IMR-90 (cell line): ENCODE data around the gene MTTP. TPM values are rescaled to one million over a fixed set of nuclear protein-coding genes. Genes with fewer than 3 reads are reported as not detected.

Source experiments
- ATAC-seq: fragments of 200-7000 bp; cut with Tn5 transposase; 2 replicates; pipeline ENCODE4 v1.9.1; 2020; ENCODE audit warnings: low read depth, mild to moderate bottlenecking, moderate library complexity
- BruUV-seq: library from RNA; stranded (reverse); fragments of 400-500 nt; replicated peaks from 2 replicates; lab custom pipeline; 2021; lab: Mats Ljungman, UMichigan
- CTCF ChIA-PET: fragments of 300-600 bp; formaldehyde crosslinking; extraction: SDS; loops from one replicate; lab custom pipeline; 2021; ENCODE audit warnings: antibody characterized with exemption; lab: Yijun Ruan, JAX
- POLR2A ChIA-PET: fragments of 300-600 bp; sonication (Branson Sonifier 250); formaldehyde crosslinking; loops from one replicate; lab custom pipeline; 2022; ENCODE audit warnings: antibody characterized with exemption; ENCODE audit not compliant: unreplicated experiment; lab: Charles Lee
- DNase-seq: peaks from one replicate; pipeline ENCODE4 v3.0.0; 2013
- H2AFZ ChIP-seq: replicated peaks from 2 replicates; pipeline ENCODE3; 2013; ENCODE audit warnings: low read length, mild to moderate bottlenecking; ENCODE audit not compliant: poor library complexity
- H2AK5ac ChIP-seq: 2 replicates; pipeline ENCODE4 v1.6.1; 2013; ENCODE audit warnings: low read depth, low read length, inconsistent platforms
- H2AK9ac ChIP-seq: replicated peaks from 2 replicates; pipeline ENCODE3; 2013; ENCODE audit warnings: mild to moderate bottlenecking, low read depth, low read length, moderate library complexity; ENCODE audit not compliant: poor library complexity
- H2BK120ac ChIP-seq: 2 replicates; pipeline ENCODE4 v1.6.1; 2013; ENCODE audit warnings: low read depth, low read length, inconsistent platforms
- H2BK15ac ChIP-seq: 3 replicates; pipeline ENCODE4 v1.6.1; 2013; ENCODE audit warnings: low read depth, low read length, inconsistent platforms
- H2BK20ac ChIP-seq: 2 replicates; pipeline ENCODE4 v1.6.1; 2013; ENCODE audit warnings: low read depth, mild to moderate bottlenecking, inconsistent platforms, low read length, moderate library complexity
- H2BK5ac ChIP-seq: 2 replicates; pipeline ENCODE4 v1.6.1; 2013; ENCODE audit warnings: mild to moderate bottlenecking, low read depth, low read length, inconsistent platforms; ENCODE audit not compliant: poor library complexity, severe bottlenecking
- H3K14ac ChIP-seq: replicated peaks from 2 replicates; pipeline ENCODE4 v1.6.1; 2013; ENCODE audit warnings: low read depth, low read length, inconsistent platforms
- H3K18ac ChIP-seq: 2 replicates; pipeline ENCODE4 v1.6.1; 2013; ENCODE audit warnings: low read depth, low read length, control low read depth
- H3K23ac ChIP-seq: 2 replicates; pipeline ENCODE4 v1.6.1; 2013; ENCODE audit warnings: low read depth, low read length, inconsistent platforms
- H3K27ac ChIP-seq: 2 replicates; pipeline ENCODE4 v1.5.1; 2013; ENCODE audit warnings: mild to moderate bottlenecking, control low read depth, low read length; ENCODE audit not compliant: insufficient read depth
- H3K27me3 ChIP-seq: 2 replicates; pipeline ENCODE4 v1.6.1; 2013; ENCODE audit warnings: low read length; ENCODE audit not compliant: control insufficient read depth, insufficient read depth
- H3K36me3 ChIP-seq: 2 replicates; pipeline ENCODE4 v1.6.1; 2013; ENCODE audit warnings: low read length, mixed read lengths; ENCODE audit not compliant: control insufficient read depth, insufficient read depth
- H3K4ac ChIP-seq: 2 replicates; pipeline ENCODE4 v1.6.1; 2013; ENCODE audit warnings: low read depth, low read length, inconsistent platforms
- H3K4me1 ChIP-seq: 2 replicates; pipeline ENCODE4 v1.6.1; 2013; ENCODE audit warnings: low read length, mixed read lengths; ENCODE audit not compliant: control insufficient read depth, insufficient read depth
- H3K4me2 ChIP-seq: 2 replicates; pipeline ENCODE4 v1.6.1; 2013; ENCODE audit warnings: low read depth, mild to moderate bottlenecking, control low read depth, low read length, moderate library complexity
- H3K4me3 ChIP-seq: 2 replicates; pipeline ENCODE4 v1.5.1; 2013; ENCODE audit warnings: low read depth, mild to moderate bottlenecking, control low read depth, low read length, moderate library complexity; ENCODE audit not compliant: insufficient read depth
- H3K56ac ChIP-seq: 2 replicates; pipeline ENCODE4 v1.6.1; 2013; ENCODE audit warnings: low read length, inconsistent platforms; ENCODE audit not compliant: insufficient read depth; ENCODE audit errors: extremely low read depth
- H3K79me1 ChIP-seq, 2 experiments: 2 replicates each; pipeline ENCODE4 v1.6.1; 2013; ENCODE audit warnings: low read length in 2 of 2, inconsistent platforms in 1 of 2, low read depth in 1 of 2
- H3K9ac ChIP-seq: 2 replicates; pipeline ENCODE4 v1.6.1; 2013; ENCODE audit warnings: low read depth, low read length, control low read depth
- H3K9me1 ChIP-seq: 2 replicates; pipeline ENCODE4 v1.6.1; 2013; ENCODE audit warnings: low read length, inconsistent platforms; ENCODE audit not compliant: insufficient read depth
- H3K9me3 ChIP-seq: 2 replicates; pipeline ENCODE4 v1.6.1; 2013; ENCODE audit warnings: low read length; ENCODE audit not compliant: control insufficient read depth, insufficient read depth
- H4K20me1 ChIP-seq: 2 replicates; pipeline ENCODE4 v1.6.1; 2013; ENCODE audit warnings: low read length, inconsistent platforms; ENCODE audit not compliant: insufficient read depth
- H4K5ac ChIP-seq: 2 replicates; pipeline ENCODE4 v1.6.1; 2013; ENCODE audit warnings: mild to moderate bottlenecking, low read depth, low read length, control low read depth
- H4K8ac ChIP-seq, 2 experiments: 2 replicates each; pipeline ENCODE4 v1.6.1; 2013; ENCODE audit warnings: low read depth in 2 of 2, low read length in 2 of 2, control low read depth in 1 of 2, inconsistent platforms in 1 of 2
- H4K91ac ChIP-seq: 2 replicates; pipeline ENCODE4 v1.6.1; 2013; ENCODE audit warnings: low read depth, low read length, inconsistent platforms; ENCODE audit not compliant: insufficient read depth
- CHD1 ChIP-seq: IDR thresholded peaks from 2 replicates; pipeline ENCODE4 v1.6.1; 2012; ENCODE audit warnings: low read depth, low read length, improper control_type of control experiment
- MAZ ChIP-seq: IDR thresholded peaks from 2 replicates; pipeline ENCODE4 v1.6.1; 2012; ENCODE audit warnings: low read depth, mild to moderate bottlenecking, low read length, improper control_type of control experiment, moderate library complexity, borderline replicate concordance
- RFX5 ChIP-seq: IDR thresholded peaks from 2 replicates; pipeline ENCODE4 v1.8.0; 2012; ENCODE audit warnings: low read depth, mild to moderate bottlenecking, low read length, moderate library complexity
- WGBS, 2 experiments: methylation state at CpG; one replicate each; pipeline versions ENCODE4 v1.1.5 to v1.1.7; 2013; ENCODE audit warnings: missing lambda C conversion rate in 2 of 2; ENCODE audit not compliant: insufficient read length in 1 of 2; ENCODE audit errors: extremely low coverage in 2 of 2; 5-methylcytosine and 5-hydroxymethylcytosine counted together
- dilution Hi-C: fragments of 300-500 bp; cut with HindIII; formaldehyde crosslinking; loops from one replicate; pipeline ENCODE4 v1.14.3; 2018; ENCODE audit warnings: low sequenced_read_pairs; ENCODE audit not compliant: unreplicated experiment
- in situ Hi-C: fragments of 300-500 bp; cut with MboI; formaldehyde crosslinking; loops from 3 replicates; pipeline ENCODE4 v1.14.3; 2019; ENCODE audit warnings: low sequenced_read_pairs, inconsistent platforms, mixed read lengths
- intact Hi-C: fragments of 100-400 bp; cut with micrococcal nuclease; formaldehyde crosslinking; loops from 2 replicates; pipeline ENCODE4 v1.10.0; 2022
- polyA plus RNA-seq, 3 experiments: library from polyadenylated mRNA; depleted of rRNA; stranded (reverse); fragments of >200 nt; gene quantifications; 2 replicates each; pipeline ENCODE4 v1.2.3, GENCODE V29; 2012; ENCODE audit warnings: low replicate concordance in 1 of 3
- total RNA-seq: library from RNA; depleted of rRNA; stranded (reverse); fragments of >200 nt; gene quantifications from 2 replicates; pipeline ENCODE4 v1.2.3, GENCODE V29; 2012
- TF ChIP-seq, protein P1 (sequence below): fragments of 150-350 bp; IDR thresholded peaks from 2 replicates; pipeline ENCODE4 v1.6.1; 2016; ENCODE audit warnings: low read depth, mild to moderate bottlenecking, low read length, moderate library complexity, borderline replicate concordance
- TF ChIP-seq, protein P2 (sequence below): conservative IDR thresholded peaks from 2 replicates; pipeline ENCODE4 v1.5.1; 2012; ENCODE audit warnings: mild to moderate bottlenecking, low read depth, low read length, improper control_type of control experiment

The MTTP gene
- total and polyA plus RNA-seq, 2 of the 4 experiments (the other 2 are of a cell fraction): under 0.01 to 0.03 TPM

- dilution Hi-C loops: no loop called here
- no peak for TF ChIP-seq CHD1
- no peak for TF ChIP-seq RFX5
- TF ChIP-seq, protein P1, sequence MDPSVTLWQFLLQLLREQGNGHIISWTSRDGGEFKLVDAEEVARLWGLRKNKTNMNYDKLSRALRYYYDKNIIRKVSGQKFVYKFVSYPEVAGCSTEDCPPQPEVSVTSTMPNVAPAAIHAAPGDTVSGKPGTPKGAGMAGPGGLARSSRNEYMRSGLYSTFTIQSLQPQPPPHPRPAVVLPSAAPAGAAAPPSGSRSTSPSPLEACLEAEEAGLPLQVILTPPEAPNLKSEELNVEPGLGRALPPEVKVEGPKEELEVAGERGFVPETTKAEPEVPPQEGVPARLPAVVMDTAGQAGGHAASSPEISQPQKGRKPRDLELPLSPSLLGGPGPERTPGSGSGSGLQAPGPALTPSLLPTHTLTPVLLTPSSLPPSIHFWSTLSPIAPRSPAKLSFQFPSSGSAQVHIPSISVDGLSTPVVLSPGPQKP: no peak
- TF ChIP-seq MAZ: no peak
- TF ChIP-seq, protein P2, sequence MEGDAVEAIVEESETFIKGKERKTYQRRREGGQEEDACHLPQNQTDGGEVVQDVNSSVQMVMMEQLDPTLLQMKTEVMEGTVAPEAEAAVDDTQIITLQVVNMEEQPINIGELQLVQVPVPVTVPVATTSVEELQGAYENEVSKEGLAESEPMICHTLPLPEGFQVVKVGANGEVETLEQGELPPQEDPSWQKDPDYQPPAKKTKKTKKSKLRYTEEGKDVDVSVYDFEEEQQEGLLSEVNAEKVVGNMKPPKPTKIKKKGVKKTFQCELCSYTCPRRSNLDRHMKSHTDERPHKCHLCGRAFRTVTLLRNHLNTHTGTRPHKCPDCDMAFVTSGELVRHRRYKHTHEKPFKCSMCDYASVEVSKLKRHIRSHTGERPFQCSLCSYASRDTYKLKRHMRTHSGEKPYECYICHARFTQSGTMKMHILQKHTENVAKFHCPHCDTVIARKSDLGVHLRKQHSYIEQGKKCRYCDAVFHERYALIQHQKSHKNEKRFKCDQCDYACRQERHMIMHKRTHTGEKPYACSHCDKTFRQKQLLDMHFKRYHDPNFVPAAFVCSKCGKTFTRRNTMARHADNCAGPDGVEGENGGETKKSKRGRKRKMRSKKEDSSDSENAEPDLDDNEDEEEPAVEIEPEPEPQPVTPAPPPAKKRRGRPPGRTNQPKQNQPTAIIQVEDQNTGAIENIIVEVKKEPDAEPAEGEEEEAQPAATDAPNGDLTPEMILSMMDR: no peak
- Histone ChIP-seq H2BK20ac (no peak overlapping the region), H3K27me3 (peaks cover 3% of the 10 kb centered on the region; the same call in 1 of the 2 replicates), H2BK120ac (no peak overlapping the region), H3K56ac (no peak overlapping the region), H4K8ac (no peak overlapping the region), H2AFZ (no peak overlapping the region), H3K9ac (no peak overlapping the region), H3K27ac (no peak overlapping the region), H3K79me1 (no peaks in the 10 kb centered on the region), H3K4me1 (no peaks in the 10 kb centered on the region), H3K4me3 (no peak overlapping the region), H3K18ac (no peak overlapping the region), H3K36me3 (no peaks in the 10 kb centered on the region), H2BK15ac (no peak overlapping the region), H2AK5ac (no peak overlapping the region), H3K9me1 (no peaks in the 10 kb centered on the region), H2BK5ac (no peak overlapping the region), H3K9me3 (no peaks in the 10 kb centered on the region), H4K20me1 (no peaks in the 10 kb centered on the region), H3K4ac (no peak overlapping the region), H3K14ac (no peak overlapping the region), H4K91ac (no peak overlapping the region), H2AK9ac (no peak overlapping the region), H3K23ac (no peak overlapping the region), H4K5ac (no peak overlapping the region), H3K4me2 (no peak overlapping the region)
- no CpG with 5 or more reads among the region's 2 CpGs for WGBS, 2 experiments
- POLR2A ChIA-PET: no interaction called here
- no peak for ATAC-seq
- CTCF ChIA-PET: interaction anchor here (0.6 kb wide), 1 partner anchor 55 kb away, joined by 3 read pairs; no protein-coding TSS in a partner anchor
- DNase-seq: no peak
- in situ Hi-C loops: no loop called here
- no TSS peak for BruUV-seq
- intact Hi-C loops: no loop called here
Observed at GRCh38 chr4:99536848-99537247, 37.8 kb upstream of the MTTP start.
